GM19240 (cell line): ENCODE data around the gene DERL2.

ENCODE experiments used
- DNase-seq: peaks from one replicate; pipeline ENCODE4 v3.0.0; 2011; ENCODE audit warnings: low spot score; ENCODE audit not compliant: insufficient read length

Gene DERL2

GRCh38 chr17:5485270-5486205, at the start of gene DERL2:
TSS of gene DERL2 (minus strand) at chr17:5486178. CDS start at chr17:5486161, 17 bp downstream.
- DNase-seq, result peak; percentile 16

- DNase-seq, result no peak
Observed at GRCh38 chr17:5535436-5535835, 49.5 kb upstream of the DERL2 start.

DNA sequence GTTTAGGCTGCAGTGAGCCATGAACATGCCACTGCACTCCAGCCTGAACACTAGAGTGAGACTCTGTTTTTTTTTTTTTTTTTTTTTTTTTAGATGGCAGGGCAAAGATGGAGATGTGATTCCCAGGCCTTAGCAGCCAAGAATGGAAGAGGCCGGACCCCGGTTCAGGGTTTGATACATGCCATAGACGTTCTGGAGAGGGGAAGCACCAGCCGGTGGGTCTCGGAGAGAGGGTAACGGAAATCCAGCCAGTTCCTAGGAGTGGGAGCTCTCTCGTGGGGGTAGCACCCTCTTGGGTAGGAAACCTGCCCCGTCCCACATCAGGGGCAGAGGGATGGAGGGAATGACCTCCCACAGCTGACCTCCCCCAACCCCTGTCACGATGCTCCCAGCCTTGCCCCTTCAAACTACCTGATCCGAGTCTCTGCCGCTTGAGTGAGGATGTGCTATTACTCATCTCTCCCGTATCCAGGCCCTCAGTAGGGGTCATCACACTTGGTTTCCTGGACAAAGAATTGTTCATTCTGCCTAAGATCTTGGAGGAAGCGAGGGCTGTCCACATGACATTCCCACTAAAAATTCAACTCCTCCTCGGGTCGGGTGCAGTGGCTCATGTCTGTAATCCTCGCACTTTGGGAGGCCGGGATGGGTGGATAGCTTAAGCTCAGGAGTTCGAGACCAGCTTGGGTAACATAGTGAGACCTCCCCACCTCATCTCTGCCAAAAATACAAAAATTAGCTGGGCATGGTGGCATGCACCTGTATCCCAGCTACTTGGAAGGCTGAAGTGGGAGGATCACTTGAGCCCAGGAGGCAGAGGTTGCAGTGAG, 47.7 kb upstream of the DERL2 start:
- no peak for DNase-seq

- no peak for DNase-seq
Observed at GRCh38 chr17:5532581-5532980, 46.6 kb upstream of the DERL2 start.

DNA sequence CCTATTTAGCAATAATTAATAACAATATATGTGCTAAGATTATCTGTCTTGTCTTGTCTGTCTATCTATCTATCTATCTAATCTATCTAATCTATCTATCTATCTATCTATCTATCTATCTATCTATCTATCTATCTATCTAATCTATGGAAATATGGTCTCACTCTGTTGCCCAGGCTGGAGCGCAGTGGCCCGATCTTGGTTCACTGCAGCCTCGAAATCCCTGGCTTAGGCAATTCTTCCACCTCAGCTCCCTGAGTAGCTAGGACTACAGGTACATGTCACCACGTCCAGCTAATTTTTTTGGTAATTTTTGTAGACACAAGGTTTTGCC, 45.1 kb upstream of the DERL2 start:
- DNase-seq, result no peak

- DNase-seq, result no peak
Observed at GRCh38 chr17:5530265-5531084, 44.5 kb upstream of the DERL2 start.

- no peak for DNase-seq
Observed at GRCh38 chr17:5527601-5528250, 41.7 kb upstream of the DERL2 start.

GRCh38 chr17:5526821-5527598, 41.0 kb upstream of the DERL2 start:
- DNase-seq, result no peak

- DNase-seq, result no peak
Observed at GRCh38 chr17:5523249-5523648, 37.3 kb upstream of the DERL2 start.

- DNase-seq, result no peak
Observed at GRCh38 chr17:5522476-5522875, 36.5 kb upstream of the DERL2 start.

DNA sequence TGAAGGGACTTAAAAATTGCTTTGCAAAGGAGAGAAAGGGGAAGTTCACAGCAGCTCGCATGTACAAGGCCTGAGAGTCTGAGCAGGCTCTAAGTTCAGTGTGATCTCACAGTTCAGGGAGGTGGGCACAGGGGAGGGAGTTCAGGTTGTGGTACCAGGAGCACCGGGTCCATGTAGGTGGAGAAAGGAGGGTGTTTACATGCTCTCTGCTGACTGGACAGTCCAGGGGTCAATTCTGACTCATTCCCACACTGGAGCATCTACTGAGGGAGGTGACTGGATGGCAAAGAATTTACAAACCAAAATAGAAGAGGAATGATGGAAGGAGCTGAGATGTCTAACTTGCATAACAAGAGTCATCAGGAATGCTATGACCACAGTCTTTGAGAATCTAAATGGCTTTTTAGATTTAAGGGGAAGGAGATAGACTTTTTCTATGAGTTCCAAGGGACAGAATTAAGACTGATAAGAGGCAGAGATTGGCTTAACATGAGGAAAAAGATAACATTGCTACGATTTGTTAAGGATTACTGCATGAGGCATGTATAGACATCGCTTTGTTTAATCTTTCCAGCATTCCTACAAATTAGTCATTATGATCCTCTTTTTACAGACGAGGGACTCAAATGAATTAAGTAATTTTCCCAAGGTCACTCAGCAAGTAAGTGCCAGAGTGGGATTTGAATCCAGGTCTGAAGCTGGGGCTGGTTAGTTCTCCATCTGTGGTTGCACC, 30.2 kb upstream of the DERL2 start:
- no peak for DNase-seq

DNA sequence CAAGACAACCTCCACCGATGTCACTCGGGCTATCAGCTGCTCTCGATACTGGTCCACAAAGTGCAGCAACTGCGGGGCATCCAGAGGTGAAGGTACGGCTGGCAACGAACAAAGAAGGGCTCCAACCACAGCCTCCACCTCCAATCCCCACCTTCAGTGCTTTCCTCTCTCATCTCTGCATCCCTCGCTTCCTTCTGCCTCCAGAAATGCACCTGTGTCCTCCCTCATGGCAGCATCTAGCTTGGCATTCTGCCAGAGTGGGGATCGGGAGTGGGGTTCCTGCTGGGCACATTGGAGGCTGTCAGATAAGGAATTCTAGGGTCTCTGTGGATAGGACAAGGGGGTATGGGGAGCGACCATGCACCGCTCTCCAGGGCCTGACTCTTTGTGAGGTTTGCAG, 29.0 kb upstream of the DERL2 start:
- DNase-seq, result no peak

DNA sequence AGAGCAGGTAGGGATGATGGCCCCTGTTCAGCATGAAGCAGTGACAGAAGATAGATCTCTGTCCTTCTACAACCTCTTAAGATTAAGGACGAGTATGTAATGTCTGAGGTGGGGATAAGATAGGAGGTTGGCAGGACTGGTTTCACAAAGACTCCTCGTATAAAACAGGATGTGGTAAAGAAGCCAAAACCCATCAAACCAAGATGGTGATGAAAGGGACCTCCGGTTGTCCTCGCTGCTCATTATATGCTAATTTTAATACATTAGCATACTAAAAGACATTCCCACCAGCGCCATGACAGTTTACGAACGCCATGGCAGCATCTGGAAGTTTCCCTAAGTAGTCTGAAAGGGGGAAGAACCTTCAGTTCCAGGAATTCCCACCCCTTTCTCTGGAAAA, 27.6 kb upstream of the DERL2 start:
- no peak for DNase-seq

DNA sequence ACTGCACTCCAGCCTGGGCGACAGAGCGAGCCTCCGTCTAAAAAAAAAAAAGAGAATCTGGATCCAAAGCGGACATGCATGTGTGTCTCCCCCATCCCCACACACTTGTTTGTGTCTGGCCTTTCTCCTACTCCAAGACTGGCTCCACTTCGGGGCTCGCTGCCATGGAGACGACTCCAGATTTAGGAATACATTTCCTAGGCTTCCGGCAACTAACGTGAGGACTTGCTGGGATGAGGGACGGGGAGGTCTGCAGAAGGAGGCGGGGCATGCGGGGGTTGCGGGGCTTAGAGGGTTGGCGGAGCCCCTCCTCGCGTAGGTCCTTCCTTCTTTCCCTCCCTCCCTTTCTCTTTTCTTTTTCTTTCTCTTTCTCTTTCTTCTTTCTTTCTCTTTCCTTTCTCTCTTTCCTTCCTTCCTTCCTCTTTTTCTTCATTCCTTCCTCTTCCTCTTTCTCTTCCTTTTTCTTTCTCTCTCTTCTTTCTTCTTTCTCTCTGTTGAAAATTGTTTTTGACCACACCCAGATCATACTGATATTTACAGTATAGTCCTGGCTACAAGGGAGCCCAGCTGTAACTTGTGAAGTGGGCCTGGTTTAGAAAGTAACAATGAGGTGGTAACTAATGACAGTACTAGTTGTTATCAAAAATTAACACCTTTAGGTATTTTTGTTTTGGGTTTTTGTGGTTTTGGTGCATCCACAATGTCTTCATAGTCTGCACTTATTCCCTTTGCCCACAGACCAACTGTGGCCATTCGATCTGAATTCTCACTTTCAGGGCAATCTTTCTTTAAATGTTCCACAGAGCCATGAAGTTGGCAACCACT, 25.6 kb upstream of the DERL2 start:
- no peak for DNase-seq

- DNase-seq, result no peak
Observed at GRCh38 chr17:5510771-5511170, 24.8 kb upstream of the DERL2 start.

- DNase-seq, result no peak
Observed at GRCh38 chr17:5509482-5509881, 23.5 kb upstream of the DERL2 start.

GRCh38 chr17:5508810-5509209, 22.8 kb upstream of the DERL2 start:
- DNase-seq, result no peak

DNA sequence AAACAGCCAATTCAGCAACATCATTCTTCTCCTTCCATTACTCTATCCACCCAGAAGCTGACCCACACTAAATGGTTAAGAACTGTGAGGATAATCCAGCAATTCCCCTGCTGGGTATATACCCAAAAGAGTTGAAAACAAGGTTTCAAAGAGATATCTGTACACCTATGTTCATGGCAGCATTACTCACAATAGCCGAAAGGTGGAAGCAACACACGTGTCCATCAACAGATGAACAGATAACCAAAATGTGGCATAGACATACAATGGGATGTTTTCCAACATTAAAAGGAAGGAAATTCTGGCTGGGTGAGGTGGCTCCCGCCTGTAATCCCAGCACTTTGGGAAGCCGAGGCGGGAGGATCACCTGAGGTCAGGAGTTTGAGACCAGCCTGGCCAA, 20.3 kb upstream of the DERL2 start:
- no peak for DNase-seq

DNA sequence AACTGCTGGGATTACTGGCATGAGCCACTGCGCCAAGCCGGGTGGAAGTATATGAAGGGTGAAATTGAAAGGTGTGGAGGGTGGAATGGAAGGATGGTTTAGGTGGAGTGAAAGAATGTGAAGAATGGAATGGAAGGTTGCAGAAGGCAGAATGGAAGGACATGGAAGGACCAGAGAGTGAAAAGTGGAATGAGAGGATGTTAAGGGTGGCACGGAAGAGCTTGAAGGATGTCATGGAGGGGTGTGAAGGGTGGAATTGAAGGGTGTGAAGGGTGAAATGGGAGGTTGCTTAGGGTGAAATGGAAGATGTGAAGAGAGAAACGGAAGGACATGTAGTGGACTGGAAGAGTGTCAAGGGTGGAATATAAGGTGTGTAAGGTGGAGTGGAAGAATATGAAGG, 16.6 kb upstream of the DERL2 start:
- no peak for DNase-seq
